SK-N-SH treated with all-trans-retinoic acid at 6 μM for 48 hours (cell line): ENCODE measurements around the gene AFG1L.

Experiments used
- CSDC2 ChIP-seq: fragments of 250-450 bp; sonication (Bioruptor Pico); IDR thresholded peaks from 2 replicates; pipeline ENCODE4 v1.5.0; 2020; ENCODE audit warnings: mild to moderate bottlenecking, moderate library complexity
- CSRNP3 ChIP-seq: fragments of 250-450 bp; sonication (Bioruptor Pico); IDR thresholded peaks from 2 replicates; pipeline ENCODE4 v1.5.1; 2021; ENCODE audit warnings: mild to moderate bottlenecking, moderate library complexity
- GLIS3 ChIP-seq: fragments of 250-450 bp; sonication (Bioruptor Pico); IDR thresholded peaks from 2 replicates; pipeline ENCODE4 v1.5.0; 2020; ENCODE audit warnings: mild to moderate bottlenecking, moderate library complexity
- PATZ1 ChIP-seq: fragments of 250-450 bp; sonication (Bioruptor Pico); IDR thresholded peaks from 2 replicates; pipeline ENCODE4 v1.8.0; 2020; ENCODE audit warnings: mild to moderate bottlenecking, moderate library complexity, borderline replicate concordance
- PPARA ChIP-seq: fragments of 250-450 bp; sonication (Bioruptor Pico); IDR thresholded peaks from 2 replicates; pipeline ENCODE4 v1.5.0; 2020; ENCODE audit warnings: mild to moderate bottlenecking, borderline replicate concordance
- TCF4 ChIP-seq: fragments of 250-450 bp; sonication (Bioruptor Pico); IDR thresholded peaks from 2 replicates; pipeline ENCODE4 v1.8.0; 2021; ENCODE audit warnings: mild to moderate bottlenecking, moderate library complexity, borderline replicate concordance
- ZC3H10 ChIP-seq: fragments of 250-450 bp; sonication (Bioruptor Pico); IDR thresholded peaks from 2 replicates; pipeline ENCODE4 v1.5.1; 2021; ENCODE audit warnings: mild to moderate bottlenecking, moderate library complexity
- ZFP3 ChIP-seq: fragments of 250-450 bp; sonication (Bioruptor Pico); IDR thresholded peaks from 2 replicates; pipeline ENCODE4 v1.5.0; 2020; ENCODE audit warnings: mild to moderate bottlenecking, moderate library complexity
- ZNF70 ChIP-seq: fragments of 450-650 bp; formaldehyde crosslinking; IDR thresholded peaks from 2 replicates; pipeline ENCODE4 v1.5.0; 2020; ENCODE audit warnings: mild to moderate bottlenecking, moderate library complexity
- TF ChIP-seq, protein P1 (sequence below): fragments of 250-450 bp; sonication (Bioruptor Pico); IDR thresholded peaks from 2 replicates; pipeline ENCODE4 v1.5.1; 2020; ENCODE audit warnings: low read depth, mild to moderate bottlenecking, moderate library complexity

GRCh38 chr6:108285381-108285780, 9.5 kb upstream of the AFG1L start:
- no peak for TF ChIP-seq CSDC2
- TF ChIP-seq, protein P1, sequence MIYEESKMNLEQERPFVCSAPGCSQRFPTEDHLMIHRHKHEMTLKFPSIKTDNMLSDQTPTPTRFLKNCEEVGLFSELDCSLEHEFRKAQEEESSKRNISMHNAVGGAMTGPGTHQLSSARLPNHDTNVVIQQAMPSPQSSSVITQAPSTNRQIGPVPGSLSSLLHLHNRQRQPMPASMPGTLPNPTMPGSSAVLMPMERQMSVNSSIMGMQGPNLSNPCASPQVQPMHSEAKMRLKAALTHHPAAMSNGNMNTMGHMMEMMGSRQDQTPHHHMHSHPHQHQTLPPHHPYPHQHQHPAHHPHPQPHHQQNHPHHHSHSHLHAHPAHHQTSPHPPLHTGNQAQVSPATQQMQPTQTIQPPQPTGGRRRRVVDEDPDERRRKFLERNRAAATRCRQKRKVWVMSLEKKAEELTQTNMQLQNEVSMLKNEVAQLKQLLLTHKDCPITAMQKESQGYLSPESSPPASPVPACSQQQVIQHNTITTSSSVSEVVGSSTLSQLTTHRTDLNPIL (CRISPR knock-in tag) = no peak
- TF ChIP-seq GLIS3 = no peak
- TF ChIP-seq CSRNP3 (CRISPR knock-in tag) = no peak
- no peak for TF ChIP-seq TCF4 (CRISPR knock-in tag)
- TF ChIP-seq ZC3H10 (CRISPR knock-in tag) = no peak
- TF ChIP-seq PPARA (CRISPR knock-in tag) = no peak
- TF ChIP-seq ZFP3 (CRISPR knock-in tag) = no peak
- TF ChIP-seq PATZ1 (CRISPR knock-in tag) = no peak
- no peak for TF ChIP-seq ZNF70 (CRISPR knock-in tag)
